22Rv1 (cell line): ENCODE results near the gene KCNQ1.

Source experiments
- H3K27ac ChIP-seq: fragments of 450-650 bp; 2 replicates; pipeline ENCODE4 v1.5.1; 2017
- CTCF ChIP-seq: fragments of 450-650 bp; IDR thresholded peaks from 2 replicates; pipeline ENCODE4 v1.5.1; 2017; ENCODE audit warnings: mild to moderate bottlenecking
- ZFX ChIP-seq: fragments of 450-650 bp; IDR thresholded peaks from 2 replicates; pipeline ENCODE4 v1.6.1; 2017; ENCODE audit warnings: antibody characterized with exemption, borderline replicate concordance

Gene KCNQ1

GRCh38 chr11:2470495-2470894 is 25.7 kb downstream of the KCNQ1 start:
- TF ChIP-seq ZFX (no peak), CTCF (no peak)
- no peak overlapping the region for H3K27ac ChIP-seq

GRCh38 chr11:2471048-2471803 is 26.4 kb downstream of the KCNQ1 start:
- TF ChIP-seq CTCF = no peak
- TF ChIP-seq ZFX = no peak
- no peak overlapping the region for H3K27ac ChIP-seq

- no peak overlapping the region for H3K27ac ChIP-seq
- no peak for TF ChIP-seq ZFX
- TF ChIP-seq CTCF = no peak
These were observed 26.9 kb downstream of the KCNQ1 start for GRCh38 chr11:2471804-2472096.

GRCh38 chr11:2472428-2473186 is 27.8 kb downstream of the KCNQ1 start:
- H3K27ac ChIP-seq = no peak overlapping the region
- TF ChIP-seq CTCF (no peak), ZFX (no peak)

- TF ChIP-seq CTCF (no peak), ZFX (no peak)
- no peak overlapping the region for H3K27ac ChIP-seq
These were observed 28.7 kb downstream of the KCNQ1 start for GRCh38 chr11:2473361-2474058.

- no peak overlapping the region for H3K27ac ChIP-seq
- TF ChIP-seq ZFX = no peak
- TF ChIP-seq CTCF = no peak
These were observed 29.5 kb downstream of the KCNQ1 start for GRCh38 chr11:2474059-2474901.
